Epithelial cell of esophagus (primary cell): ENCODE measurements around the gene MYO18A.
A peak's percentile ranks its signal among the peaks of the same experiment; 100 is the strongest.

Source experiments
- DNase-seq: peaks from one replicate; pipeline ENCODE4 v3.0.0; 2010; ENCODE audit warnings: low read depth
- H3K4me3 ChIP-seq: 2 replicates; pipeline ENCODE4 v1.5.1; 2011; ENCODE audit warnings: mild to moderate bottlenecking, low read length, control low read depth
- TF ChIP-seq, protein P1 (sequence below): IDR thresholded peaks from 2 replicates; pipeline ENCODE4 v1.5.1; 2011; ENCODE audit warnings: low read depth, mild to moderate bottlenecking, low read length, control low read depth, inconsistent platforms; ENCODE audit not compliant: insufficient read depth; ENCODE audit errors: missing control alignments

The MYO18A gene

DNA sequence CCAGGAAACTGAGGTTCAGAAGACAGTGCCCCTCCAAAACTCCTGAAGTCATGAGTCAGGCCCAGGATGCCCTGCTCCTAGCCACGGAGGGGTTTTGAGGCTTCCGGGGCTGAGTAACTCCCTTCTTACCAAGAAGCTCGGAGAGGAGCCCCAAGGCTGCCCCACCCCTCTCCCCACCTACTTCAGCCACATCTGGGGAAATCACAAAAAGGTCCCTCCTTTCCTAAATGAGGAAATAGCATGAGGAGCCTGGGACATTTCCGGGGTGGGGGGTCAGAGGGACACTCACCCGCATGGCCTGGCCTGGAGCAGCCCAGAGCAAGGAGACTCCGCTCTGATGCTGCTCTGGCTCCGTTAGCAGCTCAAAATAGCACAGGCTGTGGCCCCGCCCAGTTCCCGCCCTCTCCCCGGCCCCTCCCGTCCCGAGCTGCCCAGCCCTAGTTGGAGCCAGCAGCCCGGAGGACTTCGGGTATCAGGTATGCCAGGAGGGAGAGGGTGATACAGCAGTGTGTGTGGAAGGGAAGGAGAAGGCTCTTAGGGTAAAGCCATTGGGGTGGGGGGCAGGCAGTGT lies 40.1 kb downstream of the MYO18A start:
- TF ChIP-seq, protein P1, sequence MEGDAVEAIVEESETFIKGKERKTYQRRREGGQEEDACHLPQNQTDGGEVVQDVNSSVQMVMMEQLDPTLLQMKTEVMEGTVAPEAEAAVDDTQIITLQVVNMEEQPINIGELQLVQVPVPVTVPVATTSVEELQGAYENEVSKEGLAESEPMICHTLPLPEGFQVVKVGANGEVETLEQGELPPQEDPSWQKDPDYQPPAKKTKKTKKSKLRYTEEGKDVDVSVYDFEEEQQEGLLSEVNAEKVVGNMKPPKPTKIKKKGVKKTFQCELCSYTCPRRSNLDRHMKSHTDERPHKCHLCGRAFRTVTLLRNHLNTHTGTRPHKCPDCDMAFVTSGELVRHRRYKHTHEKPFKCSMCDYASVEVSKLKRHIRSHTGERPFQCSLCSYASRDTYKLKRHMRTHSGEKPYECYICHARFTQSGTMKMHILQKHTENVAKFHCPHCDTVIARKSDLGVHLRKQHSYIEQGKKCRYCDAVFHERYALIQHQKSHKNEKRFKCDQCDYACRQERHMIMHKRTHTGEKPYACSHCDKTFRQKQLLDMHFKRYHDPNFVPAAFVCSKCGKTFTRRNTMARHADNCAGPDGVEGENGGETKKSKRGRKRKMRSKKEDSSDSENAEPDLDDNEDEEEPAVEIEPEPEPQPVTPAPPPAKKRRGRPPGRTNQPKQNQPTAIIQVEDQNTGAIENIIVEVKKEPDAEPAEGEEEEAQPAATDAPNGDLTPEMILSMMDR = no peak
- DNase-seq = peak; percentile 65
- H3K4me3 ChIP-seq = no peak overlapping the region

DNA sequence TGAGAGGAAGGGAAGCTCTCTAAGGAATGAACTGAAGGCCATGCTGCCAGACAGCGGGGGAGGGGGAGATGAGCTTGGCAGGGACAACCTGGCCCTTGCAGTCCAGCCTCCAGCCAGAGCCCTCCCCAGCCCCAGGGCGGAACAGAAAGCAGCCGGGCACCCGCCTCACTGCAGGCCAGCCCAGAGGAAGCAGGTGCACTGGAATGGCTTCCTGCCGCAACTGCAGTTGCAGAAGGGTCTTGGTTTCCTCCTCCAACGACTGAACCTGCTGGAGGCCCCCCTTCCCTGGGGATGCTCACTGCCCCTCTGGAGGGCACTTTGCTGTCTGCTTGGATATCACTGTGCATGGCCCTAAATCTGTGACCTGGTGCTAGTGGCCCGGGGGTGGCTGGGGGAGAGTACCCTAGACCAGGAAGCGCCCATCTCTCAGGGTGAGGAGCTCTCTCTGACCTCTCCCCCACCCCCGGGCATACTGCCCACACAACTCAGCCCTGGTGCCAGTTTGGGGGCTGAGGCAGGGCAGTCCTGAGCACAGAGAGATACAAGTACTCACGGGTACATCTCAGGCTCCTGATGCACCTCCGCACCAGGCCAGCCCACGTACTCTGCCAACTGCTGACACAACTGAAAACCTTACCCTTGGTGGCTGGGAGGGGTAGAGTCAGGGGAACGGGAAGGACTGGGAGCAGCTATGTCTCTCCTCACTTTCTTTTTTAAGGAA lies 41.1 kb downstream of the MYO18A start:
- TF ChIP-seq, protein P1 = no peak
- no peak for DNase-seq
- no peak overlapping the region for H3K4me3 ChIP-seq

DNA sequence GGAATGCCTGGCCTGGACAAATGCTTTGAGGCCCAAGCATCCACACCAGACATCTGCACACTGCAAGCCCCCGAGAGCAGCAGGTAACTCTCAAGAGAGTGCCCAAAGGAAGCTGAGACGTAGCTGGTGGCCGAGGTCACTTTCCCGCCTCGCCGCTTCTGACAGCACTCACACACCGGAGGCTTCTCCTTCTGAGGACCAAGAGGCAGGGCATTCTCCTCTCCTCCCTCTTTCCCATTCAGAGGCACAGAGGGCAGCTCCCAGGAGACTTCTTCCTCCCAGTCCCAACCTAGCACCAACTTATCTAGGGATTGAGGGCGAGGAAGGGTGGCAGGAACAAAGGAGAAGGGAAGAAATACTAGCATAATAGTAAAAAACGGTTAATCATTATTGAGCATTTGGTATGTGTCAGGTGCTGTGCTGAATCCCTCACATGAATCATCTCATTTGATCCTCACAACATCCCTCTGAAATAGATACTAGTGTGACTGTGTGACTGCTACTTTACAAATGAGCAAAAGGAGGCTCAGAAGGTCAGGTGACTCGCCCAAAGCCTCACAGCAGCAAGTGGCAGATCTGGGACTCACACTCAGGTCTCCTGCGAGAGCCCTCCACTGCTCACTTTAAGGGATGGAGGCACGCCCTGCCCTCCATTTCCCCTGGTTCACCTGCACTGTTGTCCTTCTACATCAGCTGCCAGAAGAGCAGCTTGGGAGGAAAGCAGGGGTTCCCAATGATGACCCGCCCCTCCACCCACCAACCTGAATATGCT lies 41.8 kb downstream of the MYO18A start:
- peak; percentile 54 for DNase-seq
- H3K4me3 ChIP-seq = no peak overlapping the region
- TF ChIP-seq, protein P1 = no peak

DNA sequence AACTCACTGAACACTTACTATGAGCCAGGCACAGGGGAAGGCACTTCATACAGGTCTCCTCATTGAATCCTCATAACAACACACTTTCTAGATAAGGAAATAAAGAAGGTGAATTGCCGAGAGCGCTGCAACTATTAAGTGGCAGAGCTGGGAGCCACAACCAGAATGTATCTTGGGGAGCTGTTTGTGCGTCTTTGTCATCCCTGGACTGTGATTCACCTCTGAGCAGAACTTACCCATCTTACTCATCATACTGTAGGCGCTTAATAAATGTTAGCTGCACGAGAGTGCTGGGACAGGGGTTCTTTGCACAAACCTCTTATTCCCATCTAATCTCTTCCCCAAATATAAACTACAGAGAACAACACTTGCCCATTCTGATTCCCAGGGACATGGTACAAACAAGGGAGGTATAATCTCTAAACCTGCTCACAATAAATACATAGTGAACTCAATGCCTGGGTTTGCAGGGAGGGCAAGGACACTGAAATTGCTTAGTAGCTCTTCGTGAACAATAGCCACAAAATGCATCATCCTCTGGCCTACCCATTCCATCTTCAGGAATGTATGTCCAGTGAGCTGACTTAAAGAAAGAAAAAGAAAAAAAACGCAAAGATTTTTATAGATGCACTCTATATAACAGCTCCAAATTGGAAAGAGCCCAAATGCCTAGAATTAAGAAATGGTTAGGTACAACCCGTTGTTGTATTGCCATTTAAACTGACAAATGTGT lies 43.0 kb downstream of the MYO18A start:
- DNase-seq = peak; percentile 74
- TF ChIP-seq, protein P1 = no peak
- H3K4me3 ChIP-seq = no peak overlapping the region

DNA sequence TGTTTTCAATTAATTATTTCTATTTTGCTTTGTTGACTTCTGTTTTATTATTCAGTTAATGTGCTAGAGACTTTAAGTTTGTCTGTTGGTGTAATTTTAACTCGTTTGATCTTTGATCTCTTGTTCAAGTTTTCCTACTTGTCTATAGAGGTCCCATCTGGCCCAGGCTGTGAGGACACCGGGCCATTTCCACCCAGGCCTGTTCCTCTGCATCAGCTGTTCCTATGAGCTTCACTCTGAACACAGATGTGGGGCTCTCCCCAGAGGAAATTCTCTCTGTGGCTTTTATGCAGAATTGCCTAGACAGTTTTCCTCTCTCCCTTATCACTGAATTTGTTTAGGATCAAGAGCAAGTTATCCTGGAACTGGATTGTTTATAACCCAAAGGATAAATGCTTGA lies 44.7 kb downstream of the MYO18A start:
- no peak for DNase-seq
- H3K4me3 ChIP-seq = no peak overlapping the region
- TF ChIP-seq, protein P1 = no peak

DNA sequence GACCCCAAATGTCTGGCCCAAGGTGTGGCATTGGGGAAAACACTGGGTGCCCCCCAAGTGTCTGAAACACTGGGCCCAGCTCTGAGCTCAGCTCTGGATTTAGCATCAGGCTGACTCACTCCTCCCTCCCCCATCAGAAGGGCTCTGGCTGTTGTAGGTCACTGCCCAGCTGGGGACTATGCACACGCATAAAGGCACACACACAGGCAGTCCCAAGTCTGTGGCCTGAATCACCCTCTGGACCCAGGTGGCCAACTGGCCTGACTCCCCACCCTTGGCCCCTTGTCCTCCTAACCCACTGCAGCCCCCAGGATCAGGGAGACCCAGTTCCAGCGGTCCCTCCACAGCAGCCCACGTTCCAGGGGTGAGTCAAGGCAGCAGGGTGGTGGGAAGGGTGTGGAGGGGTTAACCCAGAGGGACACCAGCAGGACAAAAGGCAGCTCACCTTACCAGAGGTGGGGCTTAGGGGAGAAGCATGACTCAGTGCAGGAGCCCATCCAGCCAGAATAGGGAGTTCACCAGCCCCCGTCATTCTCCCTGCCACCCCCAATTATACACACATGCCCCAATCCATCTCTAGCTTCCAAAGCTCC lies 47.0 kb downstream of the MYO18A start:
- H3K4me3 ChIP-seq = no peak overlapping the region
- TF ChIP-seq, protein P1 = no peak
- no peak for DNase-seq
